HG02588 (cell line): Measurements from ENCODE around the gene KLK15.
A peak's percentile ranks its signal among the peaks of the same experiment; 100 is the strongest.
"Not testable (repeated sequence)": the region's sequence is repeated elsewhere in the genome, so short reads cannot be mapped to it uniquely, and the experiment has no call there.

ENCODE experiments used
- ATAC-seq: cut with Tn5 transposase; IDR thresholded peaks from one replicate; pipeline ENCODE4 v1.9.1; 2021; ENCODE audit warnings: mild to moderate bottlenecking, moderate library complexity; ENCODE audit not compliant: unreplicated experiment

Gene KLK15

DNA sequence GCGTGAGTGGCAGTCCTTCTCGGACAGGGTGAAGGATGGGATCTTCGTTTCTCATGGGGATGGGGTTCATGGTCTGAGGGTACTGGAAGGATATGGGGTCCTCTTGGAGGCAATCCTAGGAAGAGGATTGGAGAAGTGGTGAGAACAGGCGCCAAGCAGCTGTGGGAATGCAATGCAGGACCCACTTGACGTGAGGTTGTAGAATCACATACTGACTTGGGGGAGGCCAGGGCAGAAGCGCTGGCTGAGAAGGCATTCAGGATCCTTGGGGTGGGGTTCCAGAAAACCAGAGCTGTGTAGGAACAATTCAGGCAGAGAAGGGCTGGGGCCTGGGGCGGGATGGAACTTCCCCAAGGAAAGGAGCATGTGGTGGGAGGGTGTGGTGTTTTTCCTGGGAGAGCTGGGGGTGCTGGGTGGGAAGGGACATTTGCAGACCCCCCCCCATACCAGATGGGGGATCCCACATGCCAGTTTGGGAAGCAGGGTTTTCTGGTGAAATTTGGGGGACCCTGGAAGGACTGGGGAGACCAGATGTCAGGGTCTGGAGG, 10.6 kb downstream of the KLK15 start:
- no peak for ATAC-seq

DNA sequence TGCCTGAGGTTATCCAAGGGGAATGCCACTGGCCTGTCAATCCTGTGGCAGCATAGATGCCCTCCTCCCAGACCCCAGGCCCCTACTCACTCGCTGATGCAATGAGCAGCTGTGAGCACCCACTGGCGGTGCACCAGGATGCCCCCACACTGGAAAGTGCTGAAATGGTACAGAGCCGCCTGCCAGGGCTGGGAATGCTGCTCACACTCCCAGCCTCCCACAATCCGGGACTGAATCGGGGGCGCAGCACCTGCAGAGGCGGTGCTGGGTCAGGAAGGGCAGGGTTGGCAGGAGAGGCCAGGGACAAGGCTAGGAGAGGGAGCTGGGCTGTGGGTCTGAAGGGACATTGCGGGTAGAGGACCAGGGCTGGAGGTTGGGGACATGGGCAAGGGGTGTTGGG, 11.8 kb downstream of the KLK15 start:
- no peak for ATAC-seq

DNA sequence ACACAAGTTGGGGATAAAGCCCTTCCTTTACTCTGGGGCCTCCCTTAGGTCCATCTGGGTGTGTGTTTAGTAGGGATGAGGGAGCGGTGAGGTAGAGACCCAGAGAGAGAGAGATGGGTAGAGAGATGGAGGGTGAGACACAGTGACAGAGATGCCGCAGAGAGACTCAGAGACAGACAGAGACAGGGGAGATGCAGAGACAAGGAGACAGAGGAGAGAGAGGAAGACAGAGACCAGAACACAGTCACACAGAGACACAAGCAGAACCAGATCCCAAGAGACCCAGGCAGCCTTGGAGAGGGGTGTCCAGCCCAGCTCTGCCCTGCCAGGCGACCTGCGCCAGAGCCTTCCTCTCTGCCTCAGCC, 12.1 kb downstream of the KLK15 start:
- ATAC-seq: no peak

DNA sequence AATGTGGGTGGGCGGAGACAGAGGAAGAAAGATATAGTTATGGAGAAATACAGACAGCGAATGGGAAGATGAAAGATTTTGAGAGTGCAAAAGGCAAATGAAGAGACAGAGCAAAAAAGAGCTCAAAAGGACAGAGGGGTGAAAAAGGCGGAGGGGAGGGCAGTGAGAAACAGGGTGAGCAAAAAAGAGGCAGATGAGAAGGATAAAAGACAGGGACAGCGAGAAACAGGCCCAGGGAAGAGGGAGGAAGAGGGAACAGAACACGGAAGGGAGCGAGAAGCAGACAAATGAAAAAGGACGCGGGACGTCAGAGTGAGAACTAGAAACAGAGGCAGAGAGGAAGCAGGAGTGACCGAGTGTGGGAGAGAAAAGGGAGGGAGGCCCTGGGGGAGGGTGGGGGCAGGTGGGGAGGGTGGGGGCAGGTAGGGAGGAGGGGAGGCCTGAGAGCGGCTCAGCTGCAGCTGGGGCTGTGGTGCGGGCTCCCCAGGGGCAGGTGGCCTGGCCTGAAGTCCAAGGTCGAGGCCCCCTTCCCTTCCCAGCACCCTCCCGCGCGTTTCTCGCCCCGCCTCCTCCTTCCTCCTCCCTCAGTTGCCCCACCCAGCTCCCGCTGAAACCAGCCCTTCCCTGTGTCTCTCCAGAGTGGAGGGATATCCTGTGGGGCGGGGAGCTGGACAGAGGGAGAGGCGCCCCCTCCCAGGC, 12.7 kb downstream of the KLK15 start:
- no peak for ATAC-seq

DNA sequence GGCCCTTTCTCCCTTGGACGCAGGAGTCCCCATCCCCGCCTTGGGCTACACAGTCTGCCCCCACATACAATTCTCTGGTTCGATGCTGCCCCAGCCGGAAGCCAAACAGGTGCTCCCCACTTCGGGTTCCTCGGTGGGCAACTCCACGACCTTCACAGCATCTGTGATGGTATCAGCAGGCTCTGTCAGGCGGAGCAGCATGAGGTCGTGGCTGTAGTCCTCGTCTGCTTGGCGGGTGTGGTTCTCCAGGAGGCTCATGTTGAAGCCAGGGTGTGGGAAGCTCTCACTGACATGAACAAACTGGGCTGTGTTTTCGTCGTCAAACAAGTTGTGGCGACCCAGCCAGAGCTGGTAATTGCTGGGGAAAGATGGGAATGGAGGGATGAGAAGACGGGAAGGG, 13.3 kb downstream of the KLK15 start:
- no peak for ATAC-seq

DNA sequence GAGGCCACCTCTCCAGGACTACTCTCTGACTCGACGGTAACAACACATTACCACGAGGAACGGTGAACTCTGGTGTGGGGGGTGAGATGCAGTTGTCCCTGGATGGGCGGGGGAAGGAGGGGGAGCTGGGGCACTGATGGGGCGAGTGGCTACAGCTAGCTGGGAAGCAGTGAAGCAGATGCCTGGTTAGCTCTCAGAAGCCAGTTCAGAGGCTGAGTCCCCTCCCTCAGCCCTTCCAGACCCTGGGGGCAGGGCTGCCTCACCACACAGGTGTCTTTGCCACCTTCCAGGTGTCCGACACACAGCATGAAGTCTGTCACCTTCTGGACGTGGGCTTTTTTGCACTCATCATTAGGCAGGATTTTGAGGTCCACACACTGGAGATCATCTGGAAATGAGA, 13.7 kb downstream of the KLK15 start:
- no peak for ATAC-seq

DNA sequence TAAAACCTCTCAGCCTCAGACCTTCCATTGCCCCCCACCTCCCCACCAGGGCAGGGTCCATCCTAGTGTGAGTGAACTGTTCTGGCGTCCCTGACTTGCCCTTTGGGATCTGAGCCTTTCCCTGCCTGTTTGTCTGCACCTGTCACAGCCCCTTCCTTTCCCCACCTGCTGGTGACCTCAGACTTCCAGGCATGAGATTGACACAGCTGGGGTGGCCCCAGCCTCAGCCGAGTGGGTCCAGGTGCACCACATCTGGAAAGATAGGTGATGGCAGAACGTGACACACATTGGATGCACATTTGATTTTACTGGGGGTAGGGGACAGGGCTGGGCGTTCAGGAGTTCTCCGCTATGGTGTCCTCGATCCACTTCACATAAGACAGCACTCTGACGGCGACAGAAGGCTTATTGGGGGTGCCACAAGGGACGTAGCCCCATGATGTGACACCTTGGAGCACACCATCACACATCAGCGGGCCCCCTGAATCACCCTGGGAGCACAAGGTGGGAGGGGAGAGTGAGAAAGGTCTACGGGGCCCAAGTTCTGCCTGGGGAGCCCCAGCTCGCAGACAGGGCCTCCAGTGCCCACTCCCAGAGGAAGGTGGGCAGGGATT, 14.4 kb downstream of the KLK15 start:
- no peak for ATAC-seq

DNA sequence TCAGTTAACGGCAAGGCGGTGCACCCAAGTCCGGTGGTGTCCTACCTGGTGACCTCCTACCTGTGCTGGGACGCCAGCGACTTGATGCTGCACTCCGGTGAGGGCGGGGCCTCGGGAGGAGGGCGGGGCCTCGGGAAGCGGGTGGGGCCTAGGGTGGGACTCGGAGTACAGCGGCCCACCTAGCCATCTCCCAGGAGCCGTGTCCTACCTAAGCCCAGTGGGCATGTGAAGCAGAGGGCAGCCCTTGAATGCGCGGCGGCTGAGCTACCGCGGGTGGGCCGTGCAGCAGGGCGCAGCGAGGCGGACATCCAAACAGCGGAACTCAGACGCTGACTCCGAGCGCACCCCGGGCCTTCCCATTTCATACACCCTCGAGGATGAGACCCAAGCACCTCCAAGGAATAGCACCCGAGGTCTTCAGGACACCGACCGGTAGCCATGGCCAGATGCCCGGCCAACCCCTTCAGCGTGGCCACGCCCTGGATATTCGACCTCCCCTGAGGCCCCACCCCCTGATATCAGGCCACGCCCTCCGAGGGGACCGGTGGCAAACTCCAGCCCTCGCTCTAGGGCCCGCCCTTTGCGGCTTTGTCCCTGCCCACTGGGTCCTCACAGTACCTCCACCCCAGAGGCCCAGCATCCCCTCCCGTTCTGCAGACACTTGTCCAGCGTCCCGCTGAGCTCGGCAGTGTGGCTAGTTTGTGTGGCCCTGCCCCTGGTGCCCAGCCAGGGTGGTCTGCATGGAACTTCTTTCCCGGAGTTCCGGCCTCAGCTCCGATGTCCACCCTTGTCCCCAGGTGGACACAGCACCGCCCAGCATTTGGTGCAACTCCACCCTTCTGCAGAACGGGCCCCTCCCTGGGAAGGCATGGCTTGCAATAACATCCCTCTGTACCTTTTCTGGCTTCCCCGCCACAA, 15.2 kb downstream of the KLK15 start:
- ATAC-seq: peak; percentile 48

DNA sequence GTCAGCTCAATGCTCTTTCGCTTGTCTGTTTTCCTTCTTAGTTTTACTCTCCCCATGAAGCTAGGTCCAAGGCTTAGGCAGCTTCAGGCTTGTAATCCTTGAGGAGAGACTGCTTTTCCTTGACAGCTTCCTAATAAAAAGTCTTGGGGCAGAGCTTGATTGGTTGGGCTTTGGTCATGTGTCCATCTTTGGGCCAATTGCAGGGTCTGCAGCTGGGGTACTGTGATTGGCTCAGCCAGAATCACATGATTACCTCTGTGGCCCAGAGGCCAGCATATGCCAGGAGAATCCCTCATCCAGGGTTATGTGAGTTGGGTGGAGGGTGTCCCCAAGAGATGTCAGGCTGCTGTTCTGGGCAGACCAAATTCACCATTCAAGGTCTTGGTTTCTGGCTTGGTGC, 17.9 kb downstream of the KLK15 start:
- no peak for ATAC-seq

DNA sequence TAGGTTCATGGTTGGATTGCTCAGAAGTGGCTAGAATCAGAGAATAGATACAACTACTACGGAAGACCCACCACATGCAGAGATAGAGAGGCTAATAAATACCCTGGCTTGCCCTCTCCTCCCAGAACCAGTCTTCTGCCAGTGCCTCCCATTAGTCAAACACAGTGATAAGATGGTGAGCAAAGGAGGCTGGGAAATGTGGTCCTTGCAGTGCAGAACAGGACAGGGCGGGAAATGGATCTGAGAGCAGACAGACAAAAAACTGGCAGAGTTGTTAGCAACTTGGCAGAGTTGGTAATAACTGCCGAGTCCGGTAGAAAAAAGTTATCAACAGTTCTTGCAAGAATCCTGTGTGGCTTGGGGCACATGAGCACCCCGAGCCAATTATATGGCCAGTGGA, 18.5 kb downstream of the KLK15 start:
- ATAC-seq: no peak

DNA sequence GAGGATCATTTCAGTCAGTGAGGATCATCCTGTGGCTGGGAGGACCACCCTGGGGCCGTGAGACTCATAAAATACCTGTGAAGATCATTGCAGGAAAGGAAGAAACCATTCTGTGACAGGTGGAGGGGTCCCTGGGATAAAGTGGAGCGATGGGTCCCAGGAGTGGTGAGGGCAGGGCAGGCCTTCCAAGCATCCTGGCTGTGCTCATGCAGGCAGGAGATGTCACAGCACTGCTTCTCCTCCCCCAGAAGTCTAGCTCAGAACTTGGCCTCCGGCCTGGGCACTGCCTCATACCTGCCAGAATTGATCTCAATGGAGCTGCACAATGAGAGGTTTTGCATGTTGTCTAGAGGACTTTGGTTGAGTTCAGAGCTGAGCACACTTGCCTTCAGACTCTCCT, 20.9 kb downstream of the KLK15 start:
- ATAC-seq: no peak

DNA sequence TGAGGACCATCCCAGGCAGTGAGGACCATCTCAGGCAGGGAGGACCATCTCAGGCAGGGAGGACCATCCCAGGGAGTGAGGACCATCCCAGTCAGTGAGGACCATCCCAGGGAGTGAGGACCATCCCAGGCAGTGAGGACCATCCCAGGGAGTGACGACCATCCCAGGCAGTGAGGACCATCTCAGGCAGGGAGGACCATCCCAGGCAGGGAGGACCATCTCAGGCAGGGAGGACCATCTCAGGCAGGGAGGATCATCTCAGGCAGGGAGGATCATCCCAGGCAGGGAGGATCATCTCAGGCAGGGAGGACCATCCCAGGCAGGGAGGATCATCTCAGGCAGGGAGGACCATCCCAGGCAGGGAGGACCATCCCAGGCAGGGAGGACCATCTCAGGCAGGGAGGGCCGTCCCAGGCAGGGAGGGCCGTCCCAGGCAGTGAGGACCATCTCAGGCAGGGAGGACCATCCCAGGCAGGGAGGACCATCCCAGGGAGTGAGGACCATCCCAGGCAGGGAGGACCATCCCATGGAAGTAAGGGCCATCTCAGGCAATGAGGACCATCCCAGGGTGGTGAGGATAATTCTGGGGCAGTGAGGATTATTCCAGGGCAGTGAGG, 21.6 kb downstream of the KLK15 start:
- ATAC-seq: not testable (repeated sequence)

DNA sequence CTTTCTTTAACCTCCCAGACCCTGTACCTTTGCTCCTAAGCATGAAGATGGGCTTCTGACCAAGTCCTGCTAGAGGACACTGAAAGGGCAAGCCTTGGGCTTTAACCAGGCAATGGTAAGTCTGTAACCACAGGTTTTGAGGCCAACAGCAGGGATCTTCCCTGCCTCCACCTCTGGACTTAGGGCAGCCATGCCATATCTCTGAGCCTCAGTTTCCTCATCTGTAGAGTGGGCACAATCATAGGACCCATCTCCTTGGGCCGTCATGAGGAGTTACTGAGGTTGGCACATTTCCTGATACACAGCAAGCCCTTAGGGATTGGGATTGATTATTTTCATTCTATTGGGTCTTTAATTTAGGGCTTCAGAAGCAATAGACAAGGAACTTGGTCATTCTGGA, 24.5 kb downstream of the KLK15 start:
- no peak for ATAC-seq

DNA sequence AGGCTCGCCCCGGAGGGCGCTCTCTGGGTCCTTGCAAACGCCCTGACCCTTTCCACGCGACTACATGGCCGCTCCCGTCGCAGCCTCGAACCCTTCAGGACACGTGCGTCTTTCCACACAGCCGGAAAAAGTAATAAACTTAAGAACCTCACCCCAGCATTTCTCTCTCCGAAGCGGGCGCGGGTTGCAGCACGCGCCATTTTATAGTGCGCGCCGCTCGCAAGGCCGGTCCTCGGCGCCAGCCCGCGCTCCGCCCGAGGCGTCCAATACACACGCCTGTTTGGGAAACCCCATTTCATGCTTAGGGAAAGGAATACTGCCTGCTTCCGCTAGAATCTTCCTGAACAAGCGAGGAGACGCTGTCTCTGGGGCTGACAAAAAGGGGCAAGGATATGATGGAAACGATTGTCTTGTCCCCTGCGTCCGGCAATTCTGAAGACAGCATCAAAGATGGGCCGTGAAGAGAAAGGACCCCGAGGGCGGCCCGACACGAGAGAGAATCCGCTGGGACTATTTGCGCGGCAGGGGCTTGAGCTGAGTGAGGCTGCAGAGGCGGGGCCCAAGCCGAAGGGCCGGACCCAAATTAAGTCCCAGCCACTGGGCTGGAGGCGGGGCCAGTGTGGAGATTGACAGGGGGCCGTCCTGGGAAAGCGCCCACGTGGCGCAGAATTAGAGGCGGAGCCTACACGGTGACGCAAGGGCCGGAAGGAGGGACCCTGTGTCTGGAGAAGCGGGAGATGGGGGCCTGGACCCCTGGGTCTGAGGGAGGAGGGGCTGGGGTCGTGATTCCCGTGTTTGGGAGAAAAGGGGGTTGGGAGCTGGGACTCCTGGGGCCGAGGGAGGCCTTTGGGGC, 28.7 kb downstream of the KLK15 start:
- ATAC-seq: peak; percentile 87

DNA sequence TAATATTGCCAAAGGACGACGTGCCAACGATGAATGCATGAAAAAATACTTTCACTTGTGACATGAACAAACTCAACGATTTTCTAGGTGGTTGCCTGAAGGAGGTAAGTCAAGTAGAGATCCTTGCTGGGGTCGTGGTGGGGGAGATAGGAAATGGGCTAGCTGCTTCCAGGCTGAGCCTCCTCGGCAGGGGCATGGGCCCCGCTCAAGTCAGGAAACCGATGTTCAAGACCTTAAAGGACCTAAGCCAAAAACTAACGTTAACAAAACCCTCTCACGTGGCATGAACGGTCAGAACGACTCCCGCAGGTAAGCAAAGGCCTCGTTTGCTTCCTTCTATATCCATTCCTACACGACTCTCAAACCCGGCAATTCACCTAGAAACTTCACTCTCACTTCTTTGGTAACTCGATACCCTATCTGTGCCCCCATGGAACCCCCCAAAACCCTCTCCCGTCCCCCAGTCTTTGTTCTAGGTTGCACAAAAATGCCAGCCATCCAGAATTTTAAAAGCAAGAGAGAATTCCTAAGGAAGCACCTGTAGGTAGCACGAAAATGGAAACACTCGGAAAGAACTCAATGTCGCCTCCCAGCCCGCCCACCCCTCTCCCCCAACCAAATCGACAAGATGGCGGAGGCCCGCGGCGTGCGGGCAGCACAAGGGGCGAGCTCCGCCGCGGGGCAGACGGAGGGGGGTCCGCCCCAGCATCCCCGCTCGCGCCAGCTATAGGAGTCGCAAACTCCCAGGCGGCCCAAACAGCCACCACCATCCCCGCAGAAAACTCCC, 29.5 kb downstream of the KLK15 start:
- ATAC-seq: peak; percentile 4

DNA sequence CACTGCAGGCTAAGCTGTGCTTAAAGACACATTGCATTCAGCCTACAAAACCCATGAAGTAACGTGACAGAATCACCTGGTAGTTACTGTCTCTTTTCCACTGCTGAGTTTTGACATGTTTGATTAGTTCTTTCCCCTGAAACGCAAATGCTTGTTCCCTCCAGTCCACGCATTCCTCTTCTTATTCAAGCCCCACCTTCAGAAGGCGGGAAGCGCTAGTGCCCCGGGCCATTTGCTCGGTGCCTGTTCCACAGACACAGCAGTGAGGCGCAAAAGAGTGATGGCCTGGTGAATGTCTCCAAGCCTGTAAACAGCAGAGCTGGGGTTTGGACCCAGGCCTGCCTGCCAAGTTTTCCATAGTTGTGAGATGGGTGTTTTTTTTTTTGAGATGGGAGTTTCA, 32.3 kb downstream of the KLK15 start:
- ATAC-seq: no peak

DNA sequence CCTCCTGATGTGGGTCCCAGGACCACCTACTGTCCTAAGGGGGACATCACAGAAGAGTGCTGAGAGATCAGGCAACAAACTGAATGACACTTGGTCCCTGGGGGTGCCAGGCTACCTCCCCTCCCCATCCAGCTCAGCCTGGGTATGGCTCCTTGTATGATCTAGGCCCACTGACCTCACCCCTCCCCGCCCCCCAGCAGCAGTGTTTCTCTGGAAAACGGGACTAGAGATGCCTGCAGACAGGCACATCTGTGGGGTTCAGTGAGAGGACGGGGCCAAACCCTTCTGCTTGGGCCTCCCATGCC, 33.9 kb downstream of the KLK15 start:
- ATAC-seq: no peak

DNA sequence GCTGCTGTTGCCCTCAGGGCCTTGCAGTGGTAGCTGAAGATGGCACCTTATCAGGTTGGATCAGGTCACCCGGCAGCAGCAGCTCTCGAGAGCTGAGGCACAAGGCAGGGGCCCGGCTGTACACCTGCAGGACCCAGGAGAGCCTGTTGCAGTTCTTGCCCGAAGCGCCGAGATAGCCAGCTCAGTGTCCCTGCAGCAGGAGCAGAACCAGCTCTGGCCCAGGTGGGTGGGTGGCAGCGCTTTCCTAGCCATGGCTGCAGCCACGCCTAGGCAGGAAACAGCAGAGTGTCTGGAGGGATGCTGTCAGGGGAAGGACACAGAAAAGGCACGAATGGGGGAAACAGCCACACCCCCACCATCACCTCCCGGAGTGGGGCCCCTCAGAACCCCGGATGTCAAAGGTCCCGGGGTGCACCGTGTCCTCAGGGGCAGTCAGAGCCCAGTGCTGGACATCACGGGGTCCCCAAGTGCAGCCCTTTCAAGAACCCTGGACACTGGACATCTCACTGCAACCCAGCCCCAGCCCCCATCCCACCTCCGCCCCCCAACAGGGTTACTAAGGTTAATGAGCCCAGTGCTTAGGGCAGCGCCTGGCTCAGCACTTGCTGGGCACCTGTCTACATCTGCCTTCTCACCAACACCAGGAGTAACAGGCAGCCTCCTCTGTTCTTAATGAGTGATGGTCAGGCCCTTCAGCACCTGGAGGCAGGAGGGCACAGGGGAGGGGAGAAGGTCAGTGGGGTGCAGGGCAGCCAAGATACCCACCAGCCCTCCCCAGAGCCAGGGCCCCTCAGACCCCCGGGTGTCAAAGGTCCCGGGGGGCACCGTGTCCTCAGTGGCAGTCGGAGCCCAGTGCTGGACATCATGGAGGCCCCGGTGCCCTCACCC, 34.5 kb downstream of the KLK15 start:
- no peak for ATAC-seq
